Memory B cell (primary cell): Measurements from ENCODE around the gene MYBPC1.
"Not testable (repeated sequence)": the region's sequence is repeated elsewhere in the genome, so short reads cannot be mapped to it uniquely, and the experiment has no call there.

Experiments
- ATAC-seq: fragments of 150-1000 bp; cut with Tn5 transposase; 2 replicates; pipeline ENCODE4 v1.10.0; 2021; ENCODE audit warnings: low read depth, mild to moderate bottlenecking, moderate library complexity
- DNase-seq, 2 donors: peaks; one replicate each; pipeline ENCODE4 v3.0.0; 2022; ENCODE audit warnings: low spot score in 2 of 2
- H3K27ac Mint-ChIP-seq: one replicate; pipeline ENCODE4 v1.8.0; 2022; ENCODE audit warnings: mild to moderate bottlenecking, moderate library complexity, mixed read lengths
- H3K27me3 Mint-ChIP-seq: one replicate; pipeline ENCODE4 v1.8.0; 2022; ENCODE audit warnings: mixed read lengths
- H3K36me3 Mint-ChIP-seq: one replicate; pipeline ENCODE4 v1.8.0; 2022; ENCODE audit warnings: mild to moderate bottlenecking, mixed read lengths
- H3K4me1 Mint-ChIP-seq: one replicate; pipeline ENCODE4 v1.8.0; 2022; ENCODE audit warnings: mixed read lengths
- H3K4me3 Mint-ChIP-seq: one replicate; pipeline ENCODE4 v1.8.0; 2022; ENCODE audit warnings: mild to moderate bottlenecking, moderate library complexity, mixed read lengths
- H3K9me3 Mint-ChIP-seq: one replicate; pipeline ENCODE4 v1.8.0; 2022; ENCODE audit warnings: mixed read lengths

Gene MYBPC1, protein sequence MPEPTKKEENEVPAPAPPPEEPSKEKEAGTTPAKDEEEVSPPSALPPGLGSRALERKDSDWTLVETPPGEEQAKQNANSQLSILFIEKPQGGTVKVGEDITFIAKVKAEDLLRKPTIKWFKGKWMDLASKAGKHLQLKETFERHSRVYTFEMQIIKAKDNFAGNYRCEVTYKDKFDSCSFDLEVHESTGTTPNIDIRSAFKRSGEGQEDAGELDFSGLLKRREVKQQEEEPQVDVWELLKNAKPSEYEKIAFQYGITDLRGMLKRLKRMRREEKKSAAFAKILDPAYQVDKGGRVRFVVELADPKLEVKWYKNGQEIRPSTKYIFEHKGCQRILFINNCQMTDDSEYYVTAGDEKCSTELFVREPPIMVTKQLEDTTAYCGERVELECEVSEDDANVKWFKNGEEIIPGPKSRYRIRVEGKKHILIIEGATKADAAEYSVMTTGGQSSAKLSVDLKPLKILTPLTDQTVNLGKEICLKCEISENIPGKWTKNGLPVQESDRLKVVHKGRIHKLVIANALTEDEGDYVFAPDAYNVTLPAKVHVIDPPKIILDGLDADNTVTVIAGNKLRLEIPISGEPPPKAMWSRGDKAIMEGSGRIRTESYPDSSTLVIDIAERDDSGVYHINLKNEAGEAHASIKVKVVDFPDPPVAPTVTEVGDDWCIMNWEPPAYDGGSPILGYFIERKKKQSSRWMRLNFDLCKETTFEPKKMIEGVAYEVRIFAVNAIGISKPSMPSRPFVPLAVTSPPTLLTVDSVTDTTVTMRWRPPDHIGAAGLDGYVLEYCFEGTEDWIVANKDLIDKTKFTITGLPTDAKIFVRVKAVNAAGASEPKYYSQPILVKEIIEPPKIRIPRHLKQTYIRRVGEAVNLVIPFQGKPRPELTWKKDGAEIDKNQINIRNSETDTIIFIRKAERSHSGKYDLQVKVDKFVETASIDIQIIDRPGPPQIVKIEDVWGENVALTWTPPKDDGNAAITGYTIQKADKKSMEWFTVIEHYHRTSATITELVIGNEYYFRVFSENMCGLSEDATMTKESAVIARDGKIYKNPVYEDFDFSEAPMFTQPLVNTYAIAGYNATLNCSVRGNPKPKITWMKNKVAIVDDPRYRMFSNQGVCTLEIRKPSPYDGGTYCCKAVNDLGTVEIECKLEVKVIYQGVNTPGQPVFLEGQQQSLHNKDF

DNA sequence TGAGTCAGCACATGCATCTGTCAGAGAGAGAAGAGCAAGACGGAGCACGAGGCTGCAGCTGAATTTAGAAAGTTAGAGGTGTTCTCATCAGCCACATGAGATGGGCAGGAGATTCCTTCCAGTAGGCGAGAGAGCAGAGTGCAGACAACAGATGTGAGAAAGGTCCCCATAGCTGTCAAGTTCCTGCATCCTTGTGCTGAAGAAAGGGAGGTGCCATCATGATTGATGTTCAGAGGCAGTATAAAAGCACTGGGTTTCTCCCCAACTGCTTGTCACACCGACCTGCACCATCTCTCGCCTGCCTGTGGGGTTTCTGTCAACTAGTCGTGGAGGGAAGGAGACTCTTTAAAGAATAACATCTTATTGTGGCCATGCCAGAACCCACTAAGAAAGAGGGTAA is at the start of gene MYBPC1:
TSS of gene MYBPC1 (plus strand) at position 272 of the 400 bp plus-strand sequence. CDS start at position 372, 100 bp downstream.
- peak; percentile 48 for ATAC-seq
- Mint-ChIP-seq H3K36me3 (no peaks in the 10 kb centered on the region), H3K27ac (no peak within 1 kb of the TSS), H3K4me1 (no peaks in the 10 kb centered on the region), H3K27me3 (no peaks in the 10 kb centered on the region), H3K9me3 (no peaks in the 10 kb centered on the region), H3K4me3 (no peak within 1 kb of the TSS)
- DNase-seq, result no peak

DNA sequence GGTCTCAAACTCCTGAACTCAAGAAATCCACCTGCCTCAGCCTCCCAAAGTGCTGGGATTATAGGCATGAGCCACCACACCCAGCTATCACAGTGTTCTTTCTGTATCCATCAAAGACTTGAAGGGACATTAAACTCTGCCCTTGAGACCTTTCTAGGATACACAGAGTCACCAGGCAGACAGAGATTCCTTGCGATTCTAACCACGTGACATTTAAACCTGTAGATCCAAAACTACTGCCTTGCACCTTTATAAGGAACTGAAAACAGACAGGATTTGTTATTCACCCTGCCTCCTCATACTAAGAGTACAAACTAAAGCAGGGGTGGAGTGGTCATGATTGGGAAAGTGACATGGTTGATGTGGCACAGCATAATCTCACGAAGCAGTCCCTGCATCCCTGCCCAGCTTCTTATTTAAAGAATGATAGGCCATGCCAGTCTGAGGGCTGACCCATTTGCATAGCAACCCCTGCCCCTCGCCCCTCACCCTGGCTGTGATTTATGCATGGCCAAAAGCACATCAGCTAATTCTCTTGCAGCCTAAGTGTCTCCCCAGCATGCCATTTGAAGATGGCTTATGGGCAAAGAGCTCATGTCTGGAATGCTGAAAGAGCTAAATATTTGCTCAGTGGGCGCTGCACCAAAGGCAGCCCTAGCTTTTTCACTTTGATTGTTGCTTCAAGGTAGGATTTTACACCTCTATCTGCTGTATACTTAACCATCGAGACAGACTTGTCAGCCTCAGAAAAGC is 43.2 kb upstream of the MYBPC1 start:
- ATAC-seq, result no peak
- H3K4me3 Mint-ChIP-seq, result no peak overlapping the region
- H3K27me3 Mint-ChIP-seq, result peaks cover 13% of the 10 kb centered on the region
- peaks cover 1% of the 10 kb centered on the region for H3K9me3 Mint-ChIP-seq
- H3K27ac Mint-ChIP-seq, result no peak overlapping the region
- no peaks in the 10 kb centered on the region for H3K4me1 Mint-ChIP-seq
- peaks cover 2% of the 10 kb centered on the region for H3K36me3 Mint-ChIP-seq
- no peak for DNase-seq

DNA sequence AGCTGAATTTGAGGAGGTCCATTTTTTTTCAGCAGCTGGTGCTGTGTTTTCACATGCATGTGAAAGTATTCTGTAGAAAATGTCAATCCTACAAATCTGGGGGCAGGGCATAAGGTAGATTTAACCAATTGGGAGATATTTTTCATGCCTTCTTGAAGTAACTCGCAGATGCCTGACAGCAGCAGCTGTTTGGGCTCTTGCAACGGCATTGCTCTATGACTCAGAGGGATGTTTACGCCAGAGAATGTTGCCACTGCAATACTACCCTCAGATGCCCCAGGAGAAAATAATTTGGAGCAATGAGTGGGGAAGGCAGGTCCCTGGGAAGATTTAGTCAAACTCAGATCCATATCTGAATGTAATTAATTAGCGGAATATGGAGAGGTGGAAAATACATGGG is 42.5 kb upstream of the MYBPC1 start:
- peaks cover 2% of the 10 kb centered on the region for H3K36me3 Mint-ChIP-seq
- DNase-seq (no peak), ATAC-seq (no peak)
- peaks cover 13% of the 10 kb centered on the region for H3K27me3 Mint-ChIP-seq
- no peaks in the 10 kb centered on the region for H3K4me1 Mint-ChIP-seq
- H3K9me3 Mint-ChIP-seq, result peaks cover 1% of the 10 kb centered on the region
- H3K4me3 Mint-ChIP-seq, result no peak overlapping the region
- no peak overlapping the region for H3K27ac Mint-ChIP-seq

DNA sequence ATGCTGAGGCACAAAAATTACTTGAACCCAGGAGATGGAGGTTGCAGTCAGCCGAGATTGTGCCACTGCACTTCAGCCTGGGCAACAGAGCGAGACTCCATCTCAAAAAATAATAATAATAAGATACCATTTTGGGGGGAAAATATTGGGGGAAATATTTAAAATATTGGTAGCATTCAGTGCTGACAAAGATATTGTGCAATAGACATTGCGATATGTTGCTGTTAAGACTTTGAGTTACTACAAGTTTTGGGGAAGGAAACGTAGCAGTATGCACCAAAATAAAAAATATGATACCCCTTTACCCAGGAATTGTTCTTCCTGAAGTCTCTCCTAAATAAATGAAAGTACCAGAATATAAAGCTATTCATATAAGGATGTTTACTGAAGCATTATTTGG is 37.7 kb upstream of the MYBPC1 start:
- peaks cover 4% of the 10 kb centered on the region for H3K9me3 Mint-ChIP-seq
- DNase-seq (no peak), ATAC-seq (no peak)

DNA sequence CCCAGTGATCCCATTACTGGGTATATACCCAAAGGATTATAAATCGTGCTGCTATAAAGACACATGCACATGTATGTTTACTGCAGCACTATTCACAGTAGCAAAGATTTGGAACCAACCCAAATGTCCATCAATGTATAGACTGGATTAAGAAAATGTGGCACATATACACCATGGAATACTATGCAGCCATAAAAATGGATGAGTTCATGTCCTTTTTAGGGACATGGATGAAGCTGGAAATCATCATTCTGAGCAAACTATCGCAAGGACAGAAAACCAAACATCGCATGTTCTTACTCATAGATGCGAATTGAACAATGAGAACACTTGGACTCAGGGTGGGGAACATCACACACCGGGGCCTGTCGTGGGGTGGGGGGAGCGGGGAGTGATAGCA is 36.0 kb upstream of the MYBPC1 start:
- not testable (repeated sequence) for H3K27ac Mint-ChIP-seq, H3K4me1 Mint-ChIP-seq, ATAC-seq, H3K4me3 Mint-ChIP-seq, H3K36me3 Mint-ChIP-seq, H3K9me3 Mint-ChIP-seq, DNase-seq
- H3K27me3 Mint-ChIP-seq, result peaks cover 12% of the 10 kb centered on the region

More for the DNA sequence above, 37.7 kb upstream of the MYBPC1 start:
- H3K27me3 Mint-ChIP-seq, result peaks cover 15% of the 10 kb centered on the region
- H3K4me1 Mint-ChIP-seq, result no peaks in the 10 kb centered on the region
- no peak overlapping the region for H3K27ac Mint-ChIP-seq
- no peak overlapping the region for H3K4me3 Mint-ChIP-seq
- peaks cover 3% of the 10 kb centered on the region for H3K36me3 Mint-ChIP-seq

DNA sequence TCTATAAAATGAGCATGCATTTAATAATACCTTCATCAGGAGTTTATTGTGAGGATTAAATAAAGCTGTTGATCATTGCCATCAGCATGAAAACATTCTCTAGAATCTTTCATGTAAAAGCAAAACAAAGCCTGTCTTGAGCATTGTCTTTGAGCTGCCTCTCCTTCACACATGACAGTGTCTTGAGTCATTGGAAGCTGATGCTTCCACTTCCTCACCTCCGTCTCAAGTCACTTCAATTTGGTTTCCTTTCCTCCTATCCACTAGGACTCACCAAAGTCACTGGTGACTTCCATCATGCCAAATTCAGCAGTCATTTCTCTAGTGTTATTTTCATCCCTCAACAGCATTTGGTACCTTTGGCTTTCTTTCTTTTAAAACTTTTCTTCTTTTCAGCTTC is 31.6 kb upstream of the MYBPC1 start:
- Mint-ChIP-seq H3K36me3 (peaks cover 5% of the 10 kb centered on the region), H3K9me3 (peaks cover 4% of the 10 kb centered on the region), H3K27ac (no peak overlapping the region), H3K4me3 (no peak overlapping the region), H3K27me3 (peaks cover 9% of the 10 kb centered on the region), H3K4me1 (peaks cover 3% of the 10 kb centered on the region)
- DNase-seq (no peak), ATAC-seq (no peak)

DNA sequence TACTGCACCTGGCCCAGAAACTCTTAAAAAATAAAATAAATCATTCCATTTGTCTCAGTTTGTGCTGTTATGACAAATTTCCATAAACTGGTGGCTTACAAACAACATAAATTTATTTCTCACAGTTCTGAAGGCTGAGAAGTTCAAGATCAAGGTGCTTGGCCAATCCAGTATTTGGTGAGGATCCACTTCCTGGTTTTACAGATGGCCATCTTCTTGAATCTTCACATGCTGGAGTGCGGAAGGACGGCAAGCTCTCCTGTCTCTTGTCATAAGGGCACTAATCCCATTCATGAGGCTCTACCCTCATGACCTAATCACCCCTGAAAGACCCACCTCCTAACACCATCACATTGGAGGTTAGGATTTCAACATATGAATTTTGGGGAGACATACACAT is 29.9 kb upstream of the MYBPC1 start:
- ATAC-seq (no peak), DNase-seq (no peak)
- Mint-ChIP-seq H3K4me1 (peaks cover 3% of the 10 kb centered on the region), H3K4me3 (no peak overlapping the region), H3K27me3 (peaks cover 9% of the 10 kb centered on the region), H3K36me3 (peaks cover 5% of the 10 kb centered on the region), H3K9me3 (peaks cover 3% of the 10 kb centered on the region), H3K27ac (no peak overlapping the region)

DNA sequence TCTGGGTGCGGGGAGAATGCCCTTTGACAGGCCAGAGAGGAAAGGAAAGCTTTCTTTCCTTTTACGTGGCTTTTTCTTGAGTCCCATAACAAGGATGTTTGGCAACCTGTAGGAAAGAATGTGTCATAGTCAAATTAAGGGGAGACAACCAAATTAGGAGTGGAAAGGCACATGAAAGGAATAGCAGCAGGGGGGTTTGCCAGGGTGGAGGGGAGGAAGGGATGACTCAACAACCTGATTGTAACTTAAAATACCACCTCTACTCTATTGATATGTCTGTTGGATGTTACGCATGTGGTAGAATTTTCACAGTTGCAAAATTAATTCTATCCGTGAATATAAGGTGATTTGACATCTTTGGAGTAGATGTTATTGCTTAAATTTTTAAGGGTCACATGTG is 28.5 kb upstream of the MYBPC1 start:
- ATAC-seq (no peak), DNase-seq (no peak)
- no peaks in the 10 kb centered on the region for H3K9me3 Mint-ChIP-seq
- H3K36me3 Mint-ChIP-seq, result peaks cover 2% of the 10 kb centered on the region
- H3K27ac Mint-ChIP-seq, result no peak overlapping the region
- H3K4me3 Mint-ChIP-seq, result no peak overlapping the region
- H3K4me1 Mint-ChIP-seq, result peaks cover 7% of the 10 kb centered on the region
- peaks cover 9% of the 10 kb centered on the region for H3K27me3 Mint-ChIP-seq

DNA sequence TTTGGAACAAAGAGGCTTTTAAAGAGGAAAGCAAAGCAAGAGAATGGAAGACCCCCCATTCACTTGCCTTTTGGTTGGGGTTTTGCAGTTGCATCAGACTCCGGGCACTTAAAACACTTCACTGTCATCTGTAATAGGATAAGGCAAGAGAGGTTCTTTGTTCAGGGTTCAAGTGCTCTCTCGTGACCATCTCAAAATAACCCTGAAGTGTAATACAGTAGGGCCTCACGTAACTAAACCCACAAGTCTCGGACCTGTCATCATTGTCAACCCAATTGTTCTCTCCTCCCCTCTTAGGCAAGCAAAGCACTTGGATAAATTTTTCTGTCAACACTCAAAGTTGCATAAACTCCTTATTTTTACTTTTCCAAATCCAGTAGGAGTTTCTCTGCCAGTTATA is 26.9 kb upstream of the MYBPC1 start:
- peaks cover 7% of the 10 kb centered on the region for H3K27me3 Mint-ChIP-seq

DNA sequence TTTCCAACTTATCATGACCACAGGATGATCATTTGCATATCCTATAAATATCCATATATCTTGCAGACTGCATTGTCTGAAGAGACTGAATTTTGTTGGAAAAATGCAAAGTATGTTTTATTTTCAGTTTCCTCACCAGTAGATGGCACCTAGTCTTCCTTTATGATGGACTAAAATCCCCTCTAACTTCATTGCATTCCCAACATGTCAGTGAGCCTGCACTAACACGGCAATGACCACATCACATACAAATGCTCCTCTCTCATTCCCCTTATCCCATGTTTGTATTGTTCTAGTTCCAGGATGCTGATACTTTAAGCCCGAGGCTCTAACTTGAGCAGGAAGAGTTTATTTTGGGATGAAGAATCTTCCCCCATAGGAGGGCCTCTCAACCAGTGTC is 24.7 kb upstream of the MYBPC1 start:
- peak; percentile 53 for ATAC-seq
- H3K27me3 Mint-ChIP-seq, result peaks cover 6% of the 10 kb centered on the region
- H3K4me3 Mint-ChIP-seq, result no peak overlapping the region
- no peak overlapping the region for H3K27ac Mint-ChIP-seq
- peaks cover 2% of the 10 kb centered on the region for H3K36me3 Mint-ChIP-seq
- no peak for DNase-seq
- peaks cover 7% of the 10 kb centered on the region for H3K4me1 Mint-ChIP-seq
- no peaks in the 10 kb centered on the region for H3K9me3 Mint-ChIP-seq

More for the DNA sequence above, 26.9 kb upstream of the MYBPC1 start:
- peaks cover 7% of the 10 kb centered on the region for H3K4me1 Mint-ChIP-seq
- peaks cover 2% of the 10 kb centered on the region for H3K36me3 Mint-ChIP-seq
- ATAC-seq (no peak), DNase-seq (no peak)
- no peaks in the 10 kb centered on the region for H3K9me3 Mint-ChIP-seq
- no peak overlapping the region for H3K4me3 Mint-ChIP-seq
- H3K27ac Mint-ChIP-seq, result no peak overlapping the region

DNA sequence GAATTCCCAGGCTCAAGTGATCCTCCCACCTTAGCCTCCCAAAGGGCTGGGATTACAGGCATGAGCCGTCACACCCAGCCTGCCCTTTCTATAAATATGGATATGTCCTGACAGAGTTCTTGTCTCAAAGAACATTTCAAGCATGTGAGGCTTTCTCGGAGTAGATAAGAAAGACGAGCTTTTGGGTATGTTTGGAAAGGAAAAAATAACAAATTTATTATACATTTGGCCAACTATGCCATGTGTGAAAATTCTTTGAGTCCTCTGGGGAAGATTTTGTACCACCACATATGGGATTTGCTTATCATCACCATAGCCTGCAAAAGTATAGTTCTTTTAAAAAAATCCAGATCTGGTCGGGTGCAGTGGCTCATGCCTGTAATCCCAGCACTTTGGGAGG is 23.7 kb upstream of the MYBPC1 start:
- ATAC-seq (no peak), DNase-seq (no peak)
- H3K36me3 Mint-ChIP-seq, result peaks cover under 1% of the 10 kb centered on the region
- peaks cover 5% of the 10 kb centered on the region for H3K4me1 Mint-ChIP-seq
- no peaks in the 10 kb centered on the region for H3K9me3 Mint-ChIP-seq
- no peak overlapping the region for H3K4me3 Mint-ChIP-seq
- H3K27ac Mint-ChIP-seq, result no peak overlapping the region
- peaks cover 2% of the 10 kb centered on the region for H3K27me3 Mint-ChIP-seq

DNA sequence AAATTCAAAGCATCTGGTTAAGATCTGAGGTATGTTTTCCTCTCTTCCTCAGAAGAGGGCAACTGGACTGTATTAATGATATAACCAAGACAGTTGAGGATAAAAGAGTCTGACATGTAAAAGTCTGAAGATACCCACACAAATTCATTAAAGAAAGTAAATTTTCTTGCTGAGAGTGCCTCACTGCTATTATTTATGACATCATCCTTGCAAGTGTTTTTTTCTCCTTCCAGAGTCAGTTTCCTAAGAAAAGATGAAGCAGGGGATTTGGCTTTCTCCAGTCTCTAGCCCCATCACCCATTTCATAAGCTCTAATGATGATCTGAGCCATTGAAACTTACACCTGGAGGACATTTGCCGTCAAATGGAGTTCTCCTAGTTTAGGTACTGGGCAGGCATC is 21.0 kb upstream of the MYBPC1 start:
- Mint-ChIP-seq H3K4me1 (peaks cover 3% of the 10 kb centered on the region), H3K9me3 (no peaks in the 10 kb centered on the region), H3K27ac (no peak overlapping the region), H3K27me3 (no peaks in the 10 kb centered on the region), H3K36me3 (no peaks in the 10 kb centered on the region), H3K4me3 (no peak overlapping the region)
- no peak for DNase-seq
- ATAC-seq, result no peak

DNA sequence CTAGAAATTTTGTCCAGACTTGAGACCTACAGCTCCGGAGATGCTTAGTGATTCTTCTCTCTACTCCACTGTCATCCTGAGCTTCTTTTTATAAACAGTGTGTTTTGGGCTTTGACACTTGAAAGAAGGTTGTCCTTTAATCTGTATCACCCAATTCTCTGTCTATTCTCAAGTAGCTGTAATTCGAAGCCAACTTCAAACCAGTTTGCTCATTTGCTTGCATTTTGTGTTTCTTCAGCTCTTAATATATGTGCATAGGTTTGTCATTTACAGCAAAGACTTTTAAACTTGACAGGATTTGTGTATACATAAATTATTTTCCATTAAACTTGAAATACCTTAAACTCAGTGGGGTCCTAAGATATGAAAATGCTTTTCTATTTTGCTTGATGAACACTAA is 16.4 kb upstream of the MYBPC1 start:
- no peak for ATAC-seq
- H3K4me3 Mint-ChIP-seq, result no peak overlapping the region
- no peak for DNase-seq
- no peaks in the 10 kb centered on the region for H3K36me3 Mint-ChIP-seq
- no peaks in the 10 kb centered on the region for H3K9me3 Mint-ChIP-seq
- H3K27ac Mint-ChIP-seq, result no peak overlapping the region
- peaks cover 4% of the 10 kb centered on the region for H3K27me3 Mint-ChIP-seq
- H3K4me1 Mint-ChIP-seq, result no peaks in the 10 kb centered on the region
